ENCODE data around the gene ADAMTSL1. TPM values are rescaled to one million over a fixed set of nuclear protein-coding genes. Genes with fewer than 3 reads are reported as not detected.
A peak's percentile ranks its signal among the peaks of the same experiment; 100 is the strongest.

ADAMTSL1 gene
- total RNA-seq, 1 experiment from 2014 or later: 0.94 TPM

DNA sequence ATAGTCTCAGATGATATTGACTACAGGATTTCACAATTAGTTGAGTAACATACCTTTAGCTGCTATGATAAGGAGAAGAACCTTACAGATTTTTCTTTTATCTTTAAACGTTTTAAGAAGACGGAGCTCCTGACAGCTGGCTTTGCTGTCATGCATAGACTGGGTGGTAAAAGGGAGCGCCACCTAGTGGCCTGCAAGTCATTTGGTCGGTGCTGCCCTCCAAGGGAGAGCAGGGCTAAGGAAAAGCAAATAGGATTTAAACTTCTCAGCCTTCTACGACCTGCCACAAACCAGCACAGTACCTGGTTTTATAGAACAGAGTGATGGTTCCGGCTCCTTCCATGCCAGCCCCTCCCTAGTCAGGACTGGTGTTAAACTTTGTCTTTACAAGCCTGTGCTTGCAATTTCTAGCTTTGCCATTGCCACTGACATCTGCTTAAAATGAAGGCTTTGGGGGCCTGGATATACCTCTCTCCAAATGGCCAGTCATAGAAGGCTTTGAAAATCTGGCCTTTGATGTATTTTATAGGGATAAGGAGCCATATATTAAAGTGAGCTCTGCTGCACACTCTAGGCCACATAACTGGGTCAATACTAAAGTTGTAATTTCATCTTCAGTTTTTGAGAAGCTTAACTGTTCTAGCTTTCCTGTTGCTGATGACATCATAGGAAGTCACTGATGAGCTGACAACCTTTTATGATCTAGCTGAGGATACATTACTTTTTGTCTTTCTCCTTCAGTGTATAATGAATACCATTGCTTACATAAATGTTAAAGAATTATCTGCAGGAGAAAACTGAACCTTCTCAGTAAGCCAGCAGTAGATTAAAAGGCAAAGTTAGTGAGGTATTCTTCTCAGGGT, 31.1 kb upstream of the ADAMTSL1 start:
- Mint-ChIP-seq H3K27me3 (ENCODE audit: low read depth) (peaks cover 13% of the 10 kb centered on the region), H3K9me3 (no peaks in the 10 kb centered on the region), H3K4me1 (peaks cover 12% of the 10 kb centered on the region), H3K27ac (no peak overlapping the region), H3K36me3 (no peaks in the 10 kb centered on the region), H3K4me3 (no peak overlapping the region)
- ChIA-PET CTCF (interaction anchor here (0.6 to 2.9 kb wide), 33 partner anchors 8 to 632 kb away, joined by 3 to 36 read pairs (median 4); partner anchors contain the start of gene ADAMTSL1), POLR2A (no interaction called here)
- DNase-seq (ENCODE audit: low spot score) (peak; percentile 78), ATAC-seq (peak; percentile 87)
- no peak for TF ChIP-seq NR1H2 (CRISPR knock-in tag; IDR thresholded peaks at IDR 0.05)
- TF ChIP-seq, protein P1, sequence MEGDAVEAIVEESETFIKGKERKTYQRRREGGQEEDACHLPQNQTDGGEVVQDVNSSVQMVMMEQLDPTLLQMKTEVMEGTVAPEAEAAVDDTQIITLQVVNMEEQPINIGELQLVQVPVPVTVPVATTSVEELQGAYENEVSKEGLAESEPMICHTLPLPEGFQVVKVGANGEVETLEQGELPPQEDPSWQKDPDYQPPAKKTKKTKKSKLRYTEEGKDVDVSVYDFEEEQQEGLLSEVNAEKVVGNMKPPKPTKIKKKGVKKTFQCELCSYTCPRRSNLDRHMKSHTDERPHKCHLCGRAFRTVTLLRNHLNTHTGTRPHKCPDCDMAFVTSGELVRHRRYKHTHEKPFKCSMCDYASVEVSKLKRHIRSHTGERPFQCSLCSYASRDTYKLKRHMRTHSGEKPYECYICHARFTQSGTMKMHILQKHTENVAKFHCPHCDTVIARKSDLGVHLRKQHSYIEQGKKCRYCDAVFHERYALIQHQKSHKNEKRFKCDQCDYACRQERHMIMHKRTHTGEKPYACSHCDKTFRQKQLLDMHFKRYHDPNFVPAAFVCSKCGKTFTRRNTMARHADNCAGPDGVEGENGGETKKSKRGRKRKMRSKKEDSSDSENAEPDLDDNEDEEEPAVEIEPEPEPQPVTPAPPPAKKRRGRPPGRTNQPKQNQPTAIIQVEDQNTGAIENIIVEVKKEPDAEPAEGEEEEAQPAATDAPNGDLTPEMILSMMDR (IDR thresholded peaks at IDR 0.05): peak; percentile 81

DNA sequence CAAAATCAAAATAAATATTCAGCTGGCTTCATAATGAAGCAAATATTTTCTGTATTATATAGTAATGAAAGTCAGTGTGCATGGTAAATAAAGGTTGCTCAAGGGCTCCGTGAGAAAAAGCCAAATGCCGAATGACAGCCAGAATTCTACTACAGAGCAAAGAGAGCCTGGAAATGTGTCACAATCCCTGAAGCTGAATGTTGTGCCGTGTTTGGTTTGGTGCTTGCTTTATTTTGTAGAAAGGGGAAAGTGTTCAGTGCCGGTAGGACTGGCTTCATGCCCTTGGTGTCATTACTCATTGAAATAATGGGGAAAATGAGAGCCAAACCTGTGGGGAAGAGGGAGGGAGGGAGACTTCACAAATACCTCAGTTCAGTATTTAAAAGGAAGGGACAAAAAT, 26.8 kb upstream of the ADAMTSL1 start:
- Mint-ChIP-seq H3K4me3 (no peak overlapping the region), H3K36me3 (no peaks in the 10 kb centered on the region), H3K9me3 (peaks cover under 1% of the 10 kb centered on the region; the same call in 1 of the 2 replicates), H3K4me1 (no peaks in the 10 kb centered on the region), H3K27me3 (ENCODE audit: low read depth) (no peaks in the 10 kb centered on the region), H3K27ac (no peak overlapping the region)
- POLR2A ChIA-PET: no interaction called here
- CTCF ChIA-PET: interaction anchor here (0.9 kb wide), 1 partner anchor 193 kb away, joined by 3 read pairs; no protein-coding TSS in a partner anchor
- no peak for TF ChIP-seq GRHL2 (CRISPR knock-in tag; IDR thresholded peaks at IDR 0.05; ENCODE audit: insufficient replicate concordance, severe bottlenecking)
- TF ChIP-seq, protein P2, sequence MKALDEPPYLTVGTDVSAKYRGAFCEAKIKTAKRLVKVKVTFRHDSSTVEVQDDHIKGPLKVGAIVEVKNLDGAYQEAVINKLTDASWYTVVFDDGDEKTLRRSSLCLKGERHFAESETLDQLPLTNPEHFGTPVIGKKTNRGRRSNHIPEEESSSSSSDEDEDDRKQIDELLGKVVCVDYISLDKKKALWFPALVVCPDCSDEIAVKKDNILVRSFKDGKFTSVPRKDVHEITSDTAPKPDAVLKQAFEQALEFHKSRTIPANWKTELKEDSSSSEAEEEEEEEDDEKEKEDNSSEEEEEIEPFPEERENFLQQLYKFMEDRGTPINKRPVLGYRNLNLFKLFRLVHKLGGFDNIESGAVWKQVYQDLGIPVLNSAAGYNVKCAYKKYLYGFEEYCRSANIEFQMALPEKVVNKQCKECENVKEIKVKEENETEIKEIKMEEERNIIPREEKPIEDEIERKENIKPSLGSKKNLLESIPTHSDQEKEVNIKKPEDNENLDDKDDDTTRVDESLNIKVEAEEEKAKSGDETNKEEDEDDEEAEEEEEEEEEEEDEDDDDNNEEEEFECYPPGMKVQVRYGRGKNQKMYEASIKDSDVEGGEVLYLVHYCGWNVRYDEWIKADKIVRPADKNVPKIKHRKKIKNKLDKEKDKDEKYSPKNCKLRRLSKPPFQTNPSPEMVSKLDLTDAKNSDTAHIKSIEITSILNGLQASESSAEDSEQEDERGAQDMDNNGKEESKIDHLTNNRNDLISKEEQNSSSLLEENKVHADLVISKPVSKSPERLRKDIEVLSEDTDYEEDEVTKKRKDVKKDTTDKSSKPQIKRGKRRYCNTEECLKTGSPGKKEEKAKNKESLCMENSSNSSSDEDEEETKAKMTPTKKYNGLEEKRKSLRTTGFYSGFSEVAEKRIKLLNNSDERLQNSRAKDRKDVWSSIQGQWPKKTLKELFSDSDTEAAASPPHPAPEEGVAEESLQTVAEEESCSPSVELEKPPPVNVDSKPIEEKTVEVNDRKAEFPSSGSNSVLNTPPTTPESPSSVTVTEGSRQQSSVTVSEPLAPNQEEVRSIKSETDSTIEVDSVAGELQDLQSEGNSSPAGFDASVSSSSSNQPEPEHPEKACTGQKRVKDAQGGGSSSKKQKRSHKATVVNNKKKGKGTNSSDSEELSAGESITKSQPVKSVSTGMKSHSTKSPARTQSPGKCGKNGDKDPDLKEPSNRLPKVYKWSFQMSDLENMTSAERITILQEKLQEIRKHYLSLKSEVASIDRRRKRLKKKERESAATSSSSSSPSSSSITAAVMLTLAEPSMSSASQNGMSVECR (CRISPR knock-in tag; IDR thresholded peaks at IDR 0.05; ENCODE audit: borderline replicate concordance): no peak
- no peak for TF ChIP-seq ZNF219 (CRISPR knock-in tag; IDR thresholded peaks at IDR 0.05; ENCODE audit: borderline replicate concordance)
- TF ChIP-seq, protein P3, sequence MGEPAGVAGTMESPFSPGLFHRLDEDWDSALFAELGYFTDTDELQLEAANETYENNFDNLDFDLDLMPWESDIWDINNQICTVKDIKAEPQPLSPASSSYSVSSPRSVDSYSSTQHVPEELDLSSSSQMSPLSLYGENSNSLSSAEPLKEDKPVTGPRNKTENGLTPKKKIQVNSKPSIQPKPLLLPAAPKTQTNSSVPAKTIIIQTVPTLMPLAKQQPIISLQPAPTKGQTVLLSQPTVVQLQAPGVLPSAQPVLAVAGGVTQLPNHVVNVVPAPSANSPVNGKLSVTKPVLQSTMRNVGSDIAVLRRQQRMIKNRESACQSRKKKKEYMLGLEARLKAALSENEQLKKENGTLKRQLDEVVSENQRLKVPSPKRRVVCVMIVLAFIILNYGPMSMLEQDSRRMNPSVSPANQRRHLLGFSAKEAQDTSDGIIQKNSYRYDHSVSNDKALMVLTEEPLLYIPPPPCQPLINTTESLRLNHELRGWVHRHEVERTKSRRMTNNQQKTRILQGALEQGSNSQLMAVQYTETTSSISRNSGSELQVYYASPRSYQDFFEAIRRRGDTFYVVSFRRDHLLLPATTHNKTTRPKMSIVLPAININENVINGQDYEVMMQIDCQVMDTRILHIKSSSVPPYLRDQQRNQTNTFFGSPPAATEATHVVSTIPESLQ (CRISPR knock-in tag; IDR thresholded peaks at IDR 0.05): no peak
- TF ChIP-seq, protein P4, sequence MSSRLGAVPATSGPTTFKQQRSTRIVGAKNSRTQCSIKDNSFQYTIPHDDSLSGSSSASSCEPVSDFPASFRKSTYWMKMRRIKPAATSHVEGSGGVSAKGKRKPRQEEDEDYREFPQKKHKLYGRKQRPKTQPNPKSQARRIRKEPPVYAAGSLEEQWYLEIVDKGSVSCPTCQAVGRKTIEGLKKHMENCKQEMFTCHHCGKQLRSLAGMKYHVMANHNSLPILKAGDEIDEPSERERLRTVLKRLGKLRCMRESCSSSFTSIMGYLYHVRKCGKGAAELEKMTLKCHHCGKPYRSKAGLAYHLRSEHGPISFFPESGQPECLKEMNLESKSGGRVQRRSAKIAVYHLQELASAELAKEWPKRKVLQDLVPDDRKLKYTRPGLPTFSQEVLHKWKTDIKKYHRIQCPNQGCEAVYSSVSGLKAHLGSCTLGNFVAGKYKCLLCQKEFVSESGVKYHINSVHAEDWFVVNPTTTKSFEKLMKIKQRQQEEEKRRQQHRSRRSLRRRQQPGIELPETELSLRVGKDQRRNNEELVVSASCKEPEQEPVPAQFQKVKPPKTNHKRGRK (CRISPR knock-in tag; IDR thresholded peaks at IDR 0.05; ENCODE audit: borderline replicate concordance): no peak
- no peak for TF ChIP-seq NR1H2 (CRISPR knock-in tag; IDR thresholded peaks at IDR 0.05)
- TF ChIP-seq, protein P5, sequence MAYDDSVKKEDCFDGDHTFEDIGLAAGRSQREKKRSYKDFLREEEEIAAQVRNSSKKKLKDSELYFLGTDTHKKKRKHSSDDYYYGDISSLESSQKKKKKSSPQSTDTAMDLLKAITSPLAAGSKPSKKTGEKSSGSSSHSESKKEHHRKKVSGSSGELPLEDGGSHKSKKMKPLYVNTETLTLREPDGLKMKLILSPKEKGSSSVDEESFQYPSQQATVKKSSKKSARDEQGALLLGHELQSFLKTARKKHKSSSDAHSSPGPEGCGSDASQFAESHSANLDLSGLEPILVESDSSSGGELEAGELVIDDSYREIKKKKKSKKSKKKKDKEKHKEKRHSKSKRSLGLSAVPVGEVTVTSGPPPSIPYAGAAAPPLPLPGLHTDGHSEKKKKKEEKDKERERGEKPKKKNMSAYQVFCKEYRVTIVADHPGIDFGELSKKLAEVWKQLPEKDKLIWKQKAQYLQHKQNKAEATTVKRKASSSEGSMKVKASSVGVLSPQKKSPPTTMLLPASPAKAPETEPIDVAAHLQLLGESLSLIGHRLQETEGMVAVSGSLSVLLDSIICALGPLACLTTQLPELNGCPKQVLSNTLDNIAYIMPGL (CRISPR knock-in tag; IDR thresholded peaks at IDR 0.05): no peak
- TF ChIP-seq, protein P6, sequence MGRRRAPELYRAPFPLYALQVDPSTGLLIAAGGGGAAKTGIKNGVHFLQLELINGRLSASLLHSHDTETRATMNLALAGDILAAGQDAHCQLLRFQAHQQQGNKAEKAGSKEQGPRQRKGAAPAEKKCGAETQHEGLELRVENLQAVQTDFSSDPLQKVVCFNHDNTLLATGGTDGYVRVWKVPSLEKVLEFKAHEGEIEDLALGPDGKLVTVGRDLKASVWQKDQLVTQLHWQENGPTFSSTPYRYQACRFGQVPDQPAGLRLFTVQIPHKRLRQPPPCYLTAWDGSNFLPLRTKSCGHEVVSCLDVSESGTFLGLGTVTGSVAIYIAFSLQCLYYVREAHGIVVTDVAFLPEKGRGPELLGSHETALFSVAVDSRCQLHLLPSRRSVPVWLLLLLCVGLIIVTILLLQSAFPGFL (CRISPR knock-in tag; IDR thresholded peaks at IDR 0.05; ENCODE audit: borderline replicate concordance): no peak
- TF ChIP-seq ZNF232 (CRISPR knock-in tag; IDR thresholded peaks at IDR 0.05): no peak
- TF ChIP-seq FOXJ3 (CRISPR knock-in tag; IDR thresholded peaks at IDR 0.05; ENCODE audit: borderline replicate concordance): no peak
- TF ChIP-seq TCF7 (CRISPR knock-in tag; IDR thresholded peaks at IDR 0.05; ENCODE audit: low read depth): no peak
- no peak for TF ChIP-seq ETV6 (CRISPR knock-in tag; IDR thresholded peaks at IDR 0.05)
- DNase-seq (ENCODE audit: low spot score): no peak
- ATAC-seq: no peak
